DMS 273 (cell line): ENCODE data around the gene NSL1.
"Not testable (repeated sequence)": the region's sequence is repeated elsewhere in the genome, so short reads cannot be mapped to it uniquely, and the experiment has no call there.

Experiments used
- DNase-seq: peaks from one replicate; lab custom pipeline; 2025; ENCODE audit not compliant: unreplicated experiment; lab: John Stamatoyannopoulos, UW

Gene NSL1

DNA sequence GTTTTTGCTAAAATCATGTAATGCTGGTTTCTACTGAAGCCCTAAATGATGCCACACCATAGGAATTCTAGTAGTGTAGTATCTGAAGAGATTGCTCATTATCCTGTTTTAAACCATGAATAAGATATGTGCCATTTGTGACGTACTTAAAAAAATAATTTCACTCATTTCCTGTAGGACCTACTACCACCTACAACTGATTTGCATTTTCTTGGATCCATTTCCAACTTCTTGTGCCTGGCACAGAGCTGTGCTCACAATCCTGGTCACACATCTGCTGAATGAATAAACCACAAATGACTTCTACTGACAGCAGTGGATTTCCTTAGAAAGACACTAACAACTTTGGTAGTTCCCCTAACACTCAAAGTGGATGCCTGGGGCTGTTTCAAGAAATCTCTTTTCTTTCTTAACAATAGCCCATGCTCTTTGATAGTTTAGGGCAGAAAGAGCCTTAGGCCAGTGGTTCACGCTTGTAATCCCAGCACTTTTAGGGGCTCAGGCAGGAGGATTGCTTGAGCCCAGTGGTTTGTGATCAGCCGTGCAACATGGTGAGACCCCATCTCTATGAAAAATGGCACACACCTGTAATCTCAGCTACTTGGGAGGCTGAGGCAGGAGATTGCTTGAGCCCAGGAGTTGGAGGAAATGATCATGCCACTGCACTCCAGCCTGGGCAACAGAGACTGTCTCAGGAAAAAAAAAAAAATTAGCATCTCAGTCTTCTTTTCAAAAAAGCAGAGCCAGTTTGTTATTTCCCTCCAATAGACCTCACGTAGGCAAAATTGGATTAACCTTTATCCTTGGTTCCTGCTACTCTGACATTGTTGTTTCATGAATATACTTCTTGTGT lies 78.9 kb downstream of the NSL1 start:
- DNase-seq, result no peak

DNA sequence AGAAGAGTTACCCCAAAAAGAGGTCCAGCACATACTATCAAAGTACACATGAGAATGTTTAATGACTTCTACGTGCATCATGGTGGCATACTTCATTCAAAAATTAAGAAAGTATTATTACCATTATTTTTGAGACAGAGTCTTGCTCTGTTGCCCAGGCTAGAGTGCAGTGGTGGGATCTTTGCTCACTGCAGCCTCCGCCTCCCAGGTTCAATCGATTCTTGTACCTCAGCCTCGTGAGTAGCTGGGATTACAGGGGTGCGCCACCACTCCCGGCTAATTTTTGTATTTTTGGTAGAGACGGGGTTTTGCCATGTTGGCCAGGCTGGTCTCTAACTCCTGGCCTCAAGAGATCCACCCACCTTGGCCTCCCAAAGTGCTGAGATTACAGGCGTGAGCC lies 79.6 kb downstream of the NSL1 start:
- DNase-seq, result not testable (repeated sequence)

DNA sequence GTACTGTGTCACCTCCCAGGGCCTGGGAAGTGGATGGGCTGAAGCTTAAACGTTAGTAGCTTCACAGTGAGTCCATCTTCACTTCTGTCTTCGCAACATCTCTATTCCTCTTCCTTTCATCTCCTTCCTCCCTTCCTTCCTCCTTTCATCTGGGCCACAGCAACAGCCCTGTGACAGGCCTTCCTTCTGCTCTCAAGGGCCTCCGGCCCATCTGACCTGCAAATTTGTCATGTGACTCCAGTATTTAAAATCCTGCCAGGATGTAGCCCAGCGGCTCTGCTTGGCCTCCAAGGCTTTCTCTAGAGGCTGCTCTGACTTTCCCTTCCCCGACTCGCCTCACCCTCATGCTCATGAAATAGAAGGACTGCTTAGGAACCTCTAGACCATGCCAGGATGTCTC lies 81.0 kb downstream of the NSL1 start:
- no peak for DNase-seq

DNA sequence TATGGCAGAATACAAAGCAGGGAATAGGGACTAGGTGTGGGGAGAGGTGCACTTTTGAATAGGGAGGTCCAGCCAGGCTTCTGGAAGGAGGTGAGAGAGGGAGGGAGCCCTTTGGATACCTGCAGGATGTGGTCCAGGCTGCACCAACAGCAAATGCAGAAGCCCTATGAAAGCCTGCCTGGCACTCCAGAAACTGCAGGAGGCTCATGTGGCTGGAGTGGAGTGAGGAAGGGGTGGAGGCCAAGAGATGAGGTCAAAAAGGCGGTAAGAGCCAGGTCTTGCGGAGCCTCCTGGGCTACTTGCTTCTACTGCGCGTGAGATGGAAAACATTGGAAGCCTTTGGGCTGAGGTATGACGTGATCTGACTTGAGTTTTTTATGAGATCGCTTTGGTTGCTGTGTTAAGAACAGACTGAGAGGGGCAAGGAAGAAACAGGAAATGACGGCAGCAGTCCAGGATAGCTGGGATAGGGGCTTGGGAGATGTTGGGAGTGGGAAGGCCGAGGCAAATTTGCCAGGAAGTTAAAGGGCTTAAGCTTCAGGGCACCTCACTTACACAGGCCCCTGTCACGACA lies 87.5 kb downstream of the NSL1 start:
- no peak for DNase-seq

DNA sequence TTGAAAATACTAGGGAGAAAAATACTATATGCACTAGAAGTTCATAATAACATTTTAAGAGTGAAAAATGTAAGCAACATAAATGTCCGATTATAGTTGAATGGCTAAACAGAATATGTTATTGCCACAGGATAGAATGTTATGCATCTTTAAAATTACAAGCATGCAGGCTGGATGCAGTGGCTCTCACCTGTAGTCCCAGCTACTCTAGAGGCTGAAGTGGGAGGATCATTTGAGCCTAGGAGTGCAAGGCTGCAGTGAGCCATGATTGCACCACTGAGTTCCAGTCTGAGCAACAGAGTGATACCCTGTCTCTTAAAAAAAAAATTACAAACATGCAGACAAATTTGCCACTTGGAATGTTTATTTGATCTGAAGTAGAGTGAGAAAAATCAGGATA lies 88.9 kb downstream of the NSL1 start:
- no peak for DNase-seq

DNA sequence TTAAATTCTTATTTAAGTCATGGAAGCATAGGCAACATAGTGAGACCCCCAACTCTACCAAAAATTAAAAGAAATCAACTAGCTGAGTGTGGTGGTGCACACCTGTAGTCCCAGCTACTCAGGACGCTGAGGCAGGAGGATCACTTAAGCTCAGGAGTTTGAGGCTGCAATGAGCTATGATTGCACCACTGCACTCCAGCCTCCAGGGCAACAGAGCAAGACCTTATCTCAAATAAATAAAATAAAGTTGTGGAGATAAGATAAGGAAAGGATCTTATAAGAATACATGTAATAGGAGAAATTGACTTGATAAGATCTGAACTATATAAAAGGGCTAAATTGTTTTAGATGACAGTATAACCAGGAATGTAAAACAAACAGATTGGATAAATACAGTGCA lies 89.7 kb downstream of the NSL1 start:
- DNase-seq, result no peak

DNA sequence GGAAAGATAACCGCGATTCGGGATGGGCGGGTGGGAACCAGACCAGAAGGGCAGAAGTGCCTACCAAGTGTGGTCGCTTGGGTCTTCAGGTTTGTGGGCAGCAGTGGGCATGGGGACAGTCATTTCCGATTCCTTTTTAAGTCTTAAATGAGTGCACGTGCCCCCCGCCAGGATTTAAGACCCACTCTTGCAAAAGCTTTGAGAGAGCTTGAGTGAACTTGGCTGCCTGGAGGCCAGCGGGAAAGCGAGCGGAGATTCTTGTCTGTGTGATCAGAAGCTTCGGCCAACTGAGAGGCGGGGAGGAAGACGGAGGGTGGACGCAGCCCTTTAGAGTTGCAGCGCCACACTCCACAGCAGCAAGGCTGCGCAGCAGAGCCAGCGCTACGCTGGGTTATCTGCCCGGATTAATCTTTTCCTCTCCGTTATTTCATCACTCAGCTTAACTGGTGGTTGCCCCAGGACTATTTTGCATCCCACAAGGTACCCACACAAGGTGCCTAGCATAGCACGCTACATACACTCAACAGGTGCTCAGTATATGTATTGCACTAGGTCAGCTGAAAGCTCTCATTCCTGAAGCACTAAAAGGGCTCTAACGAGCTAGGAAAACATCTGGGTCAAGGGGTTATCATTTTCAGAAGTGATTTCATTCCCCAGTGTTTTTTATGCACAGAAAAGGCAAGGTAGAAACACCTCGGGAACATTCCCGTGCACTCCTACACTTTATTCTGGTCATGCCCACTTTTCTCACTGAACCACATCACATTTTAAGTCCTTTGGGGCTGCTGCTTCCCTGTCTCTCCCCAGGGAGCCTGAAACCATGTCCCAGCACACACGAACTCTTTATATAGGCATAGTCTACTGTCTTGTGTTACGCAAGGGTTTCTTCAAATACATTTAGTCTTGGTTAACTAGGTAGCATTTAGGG lies 90.4 kb downstream of the NSL1 start:
- DNase-seq, result peak; percentile 39

DNA sequence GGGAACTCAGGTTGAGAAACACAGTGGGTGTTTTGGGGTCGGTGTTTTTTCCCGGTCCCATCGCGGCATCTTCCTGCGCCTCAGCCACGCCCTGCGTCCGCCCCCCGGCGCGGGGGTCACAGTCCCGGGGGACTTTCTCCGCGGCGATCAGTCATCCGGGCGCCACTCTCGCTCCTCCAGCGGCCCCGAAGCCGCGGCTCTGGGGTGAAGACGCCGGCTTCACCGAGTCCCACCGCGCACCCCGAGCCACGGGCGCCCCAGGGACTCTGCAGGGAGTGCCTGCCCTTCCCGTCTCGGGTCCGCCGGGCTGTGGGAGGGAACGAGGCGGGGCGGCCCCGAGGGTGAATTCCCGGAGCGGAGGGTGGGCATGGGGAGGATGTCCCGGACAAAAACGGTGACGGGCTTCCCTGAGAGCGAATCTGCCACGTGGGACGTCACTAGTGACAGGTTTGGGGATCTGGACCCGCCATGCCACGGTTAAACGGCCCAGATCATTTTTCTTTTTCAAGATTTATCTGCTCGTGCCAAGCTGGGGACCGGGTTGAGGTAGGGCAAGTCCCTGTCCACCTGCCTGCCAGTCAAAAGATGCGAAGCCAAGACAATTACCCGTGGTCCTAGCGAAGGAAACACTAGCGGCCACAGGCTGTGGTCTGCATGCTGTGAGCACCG lies 91.2 kb downstream of the NSL1 start:
- peak; percentile 49 for DNase-seq

DNA sequence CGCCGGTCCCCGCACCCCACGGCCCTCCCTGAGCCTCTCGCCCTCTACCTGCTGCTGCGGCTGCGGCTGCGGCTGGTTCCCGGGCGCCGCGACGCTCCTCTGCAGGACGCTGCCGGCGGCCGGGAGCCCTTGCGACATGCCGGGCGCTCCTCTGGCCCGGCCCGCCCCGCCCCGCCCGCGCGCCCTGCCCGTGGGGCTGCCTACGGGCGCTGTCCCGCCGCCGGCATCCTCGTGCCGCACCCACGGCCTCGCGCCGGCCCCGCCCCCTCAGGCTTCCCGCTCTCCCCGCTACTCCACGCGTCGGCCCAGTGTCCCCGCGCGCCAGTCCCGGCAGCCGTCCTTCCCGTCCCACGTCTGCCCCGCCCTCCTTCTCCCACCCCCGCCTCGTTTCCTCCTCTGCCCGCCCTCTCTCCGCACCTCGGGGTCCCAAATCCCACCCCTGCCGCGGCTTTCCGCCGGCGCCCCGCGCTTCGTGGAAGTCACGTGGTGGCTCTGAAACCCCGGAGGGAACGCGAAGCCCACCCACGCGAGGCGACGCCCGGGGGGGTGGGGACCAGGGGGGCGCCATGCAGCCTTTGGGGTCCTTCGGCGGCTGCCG lies 91.9 kb downstream of the NSL1 start, which contains the start of gene BATF3:
TSS of gene BATF3 (minus strand) at position 216 of the 598 bp plus-strand sequence. CDS start at position 138, 78 bp downstream.
- peak; percentile 72 for DNase-seq

DNA sequence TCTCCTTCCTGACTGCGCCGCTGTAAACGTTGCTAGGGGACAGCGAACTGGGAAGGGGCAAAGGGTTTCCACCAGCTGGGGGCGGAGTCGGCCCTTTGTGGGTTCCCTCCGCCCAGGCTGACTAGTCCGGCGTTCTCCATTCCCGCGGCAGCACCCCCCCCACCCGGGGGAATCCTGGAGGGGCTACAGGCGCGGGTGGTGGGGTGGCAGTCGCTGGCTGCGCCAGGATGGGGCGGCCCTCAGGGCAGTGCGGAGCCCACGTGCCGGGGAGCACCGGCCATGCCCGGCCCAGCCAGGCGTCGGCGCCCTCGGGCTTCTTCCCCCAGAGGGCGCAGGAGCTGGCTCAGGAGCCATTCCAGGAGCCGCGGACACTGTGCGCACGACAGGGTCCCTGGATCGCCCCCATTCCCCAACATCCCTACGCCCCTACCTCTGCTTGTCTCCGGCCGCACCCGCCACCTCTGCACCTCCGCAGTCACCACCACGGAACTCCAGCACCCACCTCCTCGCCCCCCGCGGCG lies 92.4 kb downstream of the NSL1 start:
- DNase-seq, result peak; percentile 90

DNA sequence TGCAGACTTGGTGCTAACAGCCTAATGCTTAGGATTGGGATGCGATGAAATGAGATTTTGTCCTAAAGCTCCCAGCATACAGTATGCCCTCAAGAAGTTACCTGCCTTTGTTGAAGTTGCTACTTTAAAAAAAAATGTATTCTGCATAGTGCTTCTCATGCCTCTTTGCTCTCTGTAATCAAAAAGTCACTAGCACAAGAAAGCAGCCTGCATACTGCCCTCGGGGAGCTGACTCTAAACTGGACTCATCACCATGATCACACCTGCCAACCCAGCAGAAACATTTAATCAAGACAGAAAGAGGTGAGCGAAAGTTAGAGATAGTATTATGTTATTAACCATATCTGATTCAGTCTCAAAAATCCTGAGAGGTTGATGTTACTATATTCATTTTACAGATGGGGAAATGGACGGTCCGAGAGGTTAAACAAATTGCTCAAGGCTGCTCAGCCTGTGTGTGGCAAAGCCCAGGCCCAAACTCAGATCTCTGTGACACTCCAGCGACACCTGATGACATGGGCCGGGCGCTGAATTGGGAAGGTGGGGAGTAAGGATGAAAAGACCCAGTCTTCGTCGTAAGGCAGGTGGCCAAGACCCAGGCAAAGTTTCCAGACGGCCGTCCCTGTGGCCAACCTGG lies 93.0 kb downstream of the NSL1 start:
- DNase-seq, result no peak

DNA sequence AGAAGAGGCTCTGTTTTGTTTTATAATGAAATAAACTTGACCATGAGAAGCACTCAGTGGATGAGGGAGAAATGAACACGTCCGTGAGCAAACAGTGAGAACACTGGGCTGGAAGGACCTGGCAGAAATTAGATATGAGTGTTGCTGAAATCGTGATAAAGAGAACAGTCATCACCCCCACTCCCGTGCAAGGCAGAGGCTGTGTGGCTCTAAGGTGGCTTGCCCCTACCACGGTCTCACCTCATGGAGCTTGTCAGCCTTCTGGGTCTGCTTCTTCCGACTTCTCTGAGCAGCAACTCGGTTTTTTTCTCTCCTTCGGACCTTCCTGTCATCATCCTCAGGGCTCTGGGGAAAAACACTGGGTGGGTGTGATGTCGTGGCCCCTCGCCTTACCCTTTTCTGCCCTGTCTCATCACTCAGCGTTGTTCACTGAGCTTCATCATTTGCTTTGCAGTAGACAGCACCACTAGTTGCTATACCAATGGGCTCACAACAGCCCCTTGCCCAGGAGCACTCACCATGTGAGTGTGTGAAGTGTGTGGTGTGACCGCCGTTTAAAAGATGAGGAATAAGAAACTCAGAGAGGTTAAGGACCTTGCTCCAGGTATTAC lies 94.8 kb downstream of the NSL1 start:
- no peak for DNase-seq

DNA sequence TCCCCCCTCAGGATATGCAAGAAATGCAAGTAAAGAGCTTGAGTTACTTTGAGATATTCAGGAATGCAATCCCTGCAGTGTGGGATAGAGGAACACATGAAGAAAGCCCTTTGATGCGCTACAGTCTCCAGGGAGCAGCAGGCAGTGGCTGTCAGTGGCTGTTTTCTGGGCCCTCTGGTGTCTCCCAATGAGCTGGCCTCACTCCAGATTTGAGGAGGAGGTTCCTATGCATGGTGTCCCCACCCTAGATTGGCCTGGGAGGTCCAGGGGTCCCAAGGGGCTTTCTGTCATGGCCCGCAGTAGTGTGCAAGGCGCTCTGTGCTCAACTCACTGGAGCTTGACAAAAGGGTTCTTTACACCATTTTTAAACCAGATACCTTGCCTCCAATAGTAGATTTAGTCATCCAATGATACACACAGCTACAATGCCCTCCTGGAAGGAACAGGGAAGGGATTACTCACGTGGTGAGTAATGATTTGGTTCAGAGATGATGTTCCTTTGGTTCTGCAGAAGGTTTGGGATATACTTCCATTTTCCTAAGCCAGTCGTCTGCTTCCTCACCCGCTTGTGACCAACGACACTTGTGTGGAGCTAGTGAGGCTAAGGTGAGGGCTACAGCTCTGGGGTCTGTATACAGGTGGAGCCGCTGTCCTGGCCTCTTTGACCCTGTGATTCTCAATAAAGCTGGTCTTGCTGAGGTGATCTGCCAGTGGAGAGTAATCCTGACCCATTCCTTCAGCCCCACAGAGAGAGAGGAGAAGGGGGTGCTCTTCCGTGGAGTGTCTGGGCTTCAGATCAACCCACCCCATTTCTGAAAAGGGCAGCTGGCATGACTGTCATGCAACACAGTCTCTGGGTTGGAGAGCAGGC lies 98.6 kb downstream of the NSL1 start:
- DNase-seq, result no peak

DNA sequence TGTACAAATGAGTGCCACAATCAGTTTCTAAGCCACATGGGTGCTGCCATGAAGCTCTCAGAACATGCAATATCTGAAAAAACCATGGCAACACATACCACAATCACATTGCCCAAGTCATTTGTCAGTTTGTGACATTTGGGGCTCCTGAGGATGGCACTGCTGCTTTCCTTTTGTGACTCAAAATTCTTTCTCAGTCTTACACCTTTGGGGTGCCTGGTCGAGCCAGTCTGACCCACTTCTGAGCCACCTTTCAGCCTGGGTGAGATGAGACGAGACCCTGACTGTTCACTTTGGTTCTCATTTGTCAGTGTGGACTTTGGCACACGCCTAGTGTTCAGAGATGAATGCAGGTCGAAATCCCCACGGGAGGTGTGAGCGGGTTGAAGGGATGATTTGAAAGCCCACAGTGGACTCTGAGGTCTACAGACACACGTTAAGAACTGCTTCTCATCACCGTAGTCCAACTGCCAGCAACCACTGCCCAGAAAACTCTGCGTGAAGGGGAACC lies 100.0 kb downstream of the NSL1 start:
- DNase-seq, result no peak

DNA sequence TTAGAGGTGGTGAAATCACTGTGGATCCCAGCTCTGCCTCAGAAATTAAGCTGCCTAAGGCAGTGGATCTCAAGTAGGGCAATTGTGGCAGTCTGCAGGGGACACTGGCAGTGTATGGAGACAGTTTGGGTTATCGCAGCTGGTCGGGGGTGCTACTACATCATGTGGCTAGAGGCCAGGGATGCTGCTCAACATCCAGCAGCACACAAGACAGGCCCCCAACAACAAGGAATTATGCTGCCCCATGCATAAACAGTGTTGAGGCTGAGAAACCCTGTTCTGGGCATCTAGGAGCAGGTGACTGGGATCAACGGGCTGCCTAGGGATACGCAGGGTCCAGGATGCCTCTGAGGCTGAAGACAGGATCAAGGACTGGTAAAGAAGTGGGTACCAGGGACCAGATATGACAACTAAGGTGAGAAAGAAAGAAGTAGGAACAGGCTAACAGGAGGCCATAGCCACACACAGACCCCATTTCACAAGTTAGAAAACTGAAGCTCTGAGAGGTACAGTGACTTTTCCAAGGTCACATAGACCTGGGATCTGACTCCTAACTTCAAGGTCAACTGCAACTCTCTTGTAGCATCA lies 100.7 kb downstream of the NSL1 start:
- no peak for DNase-seq

DNA sequence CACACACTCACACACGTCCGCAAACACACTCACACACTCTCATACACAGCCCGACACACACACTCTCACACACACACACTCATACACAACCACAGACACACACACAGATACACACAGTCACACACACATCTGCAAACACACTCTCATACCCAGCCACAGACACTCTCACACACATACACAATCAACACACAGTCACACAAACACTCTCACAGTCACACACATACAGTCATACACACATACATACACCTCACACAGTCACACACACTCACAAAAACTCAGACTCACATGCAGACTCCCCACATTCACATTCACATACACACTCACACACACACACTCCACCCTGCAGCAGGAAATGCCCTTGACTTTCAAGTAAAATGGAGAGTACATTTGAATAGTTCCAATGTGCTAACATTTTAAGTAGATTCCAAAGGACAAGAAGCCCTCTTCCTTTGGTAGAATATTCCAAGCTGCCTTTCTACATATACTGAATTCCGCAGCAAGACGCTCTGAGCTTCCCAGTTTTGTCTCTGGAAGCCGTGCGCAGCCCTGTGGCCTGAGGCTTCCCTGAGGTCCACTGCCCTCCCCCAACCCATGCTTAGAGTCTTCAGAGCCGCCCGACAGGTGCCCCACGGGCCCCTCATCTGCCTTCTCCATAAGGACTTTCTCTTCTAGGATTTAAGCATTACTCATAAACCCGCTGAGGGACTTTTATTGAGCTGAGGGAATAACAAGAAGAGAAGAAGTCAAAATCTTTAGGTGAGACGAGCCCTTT lies 101.6 kb downstream of the NSL1 start:
- no peak for DNase-seq

DNA sequence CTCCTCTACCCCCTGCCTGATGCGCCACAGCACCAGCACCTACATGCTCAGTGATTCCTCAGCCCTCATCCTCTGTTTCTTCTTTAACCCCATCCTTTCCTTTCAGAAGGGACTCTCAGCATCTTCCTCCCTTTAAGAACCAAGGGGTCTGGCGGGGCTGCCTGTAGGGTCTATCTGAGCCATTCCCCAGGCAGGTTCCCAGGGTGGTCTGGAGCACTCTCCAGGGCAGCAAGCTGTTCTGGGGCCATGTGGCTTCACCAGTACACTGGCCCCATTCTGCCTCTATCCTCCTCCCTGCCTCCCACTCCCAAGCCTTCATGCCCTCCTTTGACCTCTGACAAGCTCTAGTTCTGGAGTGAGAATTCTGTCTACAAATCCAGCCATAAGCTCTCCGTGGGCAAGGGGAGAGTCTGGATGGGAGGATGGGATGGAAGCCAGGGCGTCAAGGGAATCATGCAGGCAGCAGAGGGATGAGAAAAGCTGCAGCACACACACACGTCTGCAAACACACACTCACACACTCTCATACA lies 102.3 kb downstream of the NSL1 start:
- no peak for DNase-seq
